ENCODE measurements around the gene PTRH1.

GRCh38 chr9:127680846-127681245 is 34.6 kb downstream of the PTRH1 start:
- TF ChIP-seq REST (IDR thresholded peaks at IDR 0.05; ENCODE audit: borderline replicate concordance in 1 of 2, low read depth in 1 of 2, low read length in 2 of 2) (no peak), ZNF142 (CRISPR knock-in tag; IDR thresholded peaks at IDR 0.05) (no peak), POLR2A (IDR thresholded peaks at IDR 0.05; ENCODE audit: insufficient read depth in 1 of 2, low read depth in 2 of 2, low read length in 2 of 2) (no peak), TFAP4 (IDR thresholded peaks at IDR 0.05; ENCODE audit: borderline replicate concordance, low read depth) (no peak)
